Caco-2 (cell line): ENCODE data around the gene RALGPS1. TPM values are rescaled to one million over a fixed set of nuclear protein-coding genes. Genes with fewer than 3 reads are reported as not detected.
A peak's percentile ranks its signal among the peaks of the same experiment; 100 is the strongest.

Experiments
- BruUV-seq: library from RNA; stranded (reverse); fragments of 400-500 nt; replicated peaks from 2 replicates; lab custom pipeline; 2021; lab: Mats Ljungman, UMichigan
- CTCF ChIA-PET: fragments of 300-600 bp; sonication (Branson Sonifier 250); formaldehyde crosslinking; loops from one replicate; lab custom pipeline; 2022; ENCODE audit warnings: antibody characterized with exemption; lab: Charles Lee
- POLR2A ChIA-PET: fragments of 300-600 bp; sonication (Branson Sonifier 250); formaldehyde crosslinking; loops from one replicate; lab custom pipeline; 2022; ENCODE audit warnings: antibody characterized with exemption; lab: Charles Lee
- DNase-seq, 2 experiments: peaks; one replicate each; pipeline versions ENCODE4 v3.0.0 to v3.0.0-alpha.2; 2020 to 2022
- H3K27me3 ChIP-seq: replicated peaks from 2 replicates; pipeline ENCODE4 v1.6.0; 2011; ENCODE audit warnings: low read length; ENCODE audit not compliant: control insufficient read depth, insufficient read depth
- H3K36me3 ChIP-seq: 2 replicates; pipeline ENCODE4 v1.5.1; 2011; ENCODE audit warnings: low read length; ENCODE audit not compliant: control insufficient read depth, insufficient read depth
- H3K4me1 ChIP-seq: fragments of 250-450 bp; sonication (Bioruptor Pico); 2 replicates; pipeline ENCODE4 v1.5.1; 2020; ENCODE audit warnings: mild to moderate bottlenecking
- H3K4me3 ChIP-seq: 2 replicates; pipeline ENCODE4 v1.5.1; 2011; ENCODE audit warnings: low read depth, mild to moderate bottlenecking, control low read depth, low read length
- H3K9me3 ChIP-seq: fragments of 250-450 bp; sonication (Bioruptor Pico); 2 replicates; pipeline ENCODE4 v1.5.1; 2020; ENCODE audit warnings: mild to moderate bottlenecking, moderate library complexity
- H3K27ac Mint-ChIP-seq: one replicate; pipeline ENCODE4 v1.8.0; 2022; ENCODE audit warnings: mixed read lengths; ENCODE audit not compliant: unreplicated experiment
- H3K27me3 Mint-ChIP-seq: one replicate; pipeline ENCODE4 v1.8.0; 2022; ENCODE audit warnings: mixed read lengths; ENCODE audit not compliant: insufficient read depth, unreplicated experiment
- H3K36me3 Mint-ChIP-seq: one replicate; pipeline ENCODE4 v1.8.0; 2022; ENCODE audit warnings: mild to moderate bottlenecking, mixed read lengths; ENCODE audit not compliant: insufficient read depth, unreplicated experiment
- H3K4me1 Mint-ChIP-seq: one replicate; pipeline ENCODE4 v1.8.0; 2022; ENCODE audit warnings: low read depth, mixed read lengths; ENCODE audit not compliant: unreplicated experiment
- H3K4me3 Mint-ChIP-seq: one replicate; pipeline ENCODE4 v1.8.0; 2022; ENCODE audit warnings: mild to moderate bottlenecking, moderate library complexity, mixed read lengths; ENCODE audit not compliant: unreplicated experiment
- H3K9me3 Mint-ChIP-seq: one replicate; pipeline ENCODE4 v1.8.0; 2022; ENCODE audit warnings: mixed read lengths; ENCODE audit not compliant: unreplicated experiment
- CTCF ChIP-seq, 2 experiments: fragments of 200-600 bp in 1 of 2; IDR thresholded peaks; 1 replicate in 1 of 2; 2 replicates in 1 of 2; pipeline versions ENCODE4 v1.5.1 to v1.8.0; 2011 to 2022; ENCODE audit warnings: antibody characterized with exemption in 1 of 2, control low read depth in 1 of 2, inconsistent platforms in 1 of 2, low read depth in 1 of 2, low read length in 1 of 2, mild to moderate bottlenecking in 1 of 2, moderate library complexity in 1 of 2; ENCODE audit not compliant: insufficient read depth in 1 of 2, severe bottlenecking in 1 of 2, unreplicated experiment in 1 of 2
- intact Hi-C: fragments of 100-400 bp; cut with micrococcal nuclease; formaldehyde crosslinking; loops from one replicate; pipeline ENCODE4 v1.10.0; 2022; ENCODE audit not compliant: unreplicated experiment
- total RNA-seq: library from RNA; stranded (reverse); gene quantifications from 2 replicates; pipeline ENCODE4 v1.2.3, GENCODE V29; 2022

RALGPS1 gene
- total RNA-seq, 1 experiment from 2014 or later = 41.5 TPM

- CTCF ChIA-PET = no interaction called here
- peaks cover 13% of the 10 kb centered on the region for H3K4me1 Mint-ChIP-seq
- Histone ChIP-seq H3K9me3 (no peaks in the 10 kb centered on the region), H3K36me3 (no peaks in the 10 kb centered on the region; the same call in 1 of the 2 replicates), H3K4me1 (peaks cover 26% of the 10 kb centered on the region), H3K4me3 (no peak overlapping the region), H3K27me3 (no peaks in the 10 kb centered on the region)
- H3K27me3 Mint-ChIP-seq = no peaks in the 10 kb centered on the region
- POLR2A ChIA-PET = no interaction called here
- BruUV-seq = no TSS peak
- DNase-seq = no peak
- no peak overlapping the region for H3K4me3 Mint-ChIP-seq
- intact Hi-C loops = no loop called here
- peaks cover 18% of the 10 kb centered on the region for H3K36me3 Mint-ChIP-seq
- no peaks in the 10 kb centered on the region for H3K9me3 Mint-ChIP-seq
- no peak for TF ChIP-seq CTCF (IDR thresholded peaks at IDR 0.05; ENCODE audit: insufficient read depth in 1 of 2, low read depth in 1 of 2, low read length in 1 of 2, severe bottlenecking in 1 of 2, unreplicated experiment in 1 of 2)
- H3K27ac Mint-ChIP-seq = no peak overlapping the region
Measured at GRCh38 chr9:127087411-127087810, 172.8 kb downstream of the RALGPS1 start.

- ChIA-PET CTCF (no interaction called here), POLR2A (no interaction called here)
- Mint-ChIP-seq H3K4me1 (peaks cover 13% of the 10 kb centered on the region), H3K27ac (no peak overlapping the region), H3K4me3 (no peak overlapping the region), H3K36me3 (peaks cover 18% of the 10 kb centered on the region), H3K9me3 (no peaks in the 10 kb centered on the region), H3K27me3 (no peaks in the 10 kb centered on the region)
- no TSS peak for BruUV-seq
- Histone ChIP-seq H3K36me3 (no peaks in the 10 kb centered on the region; the same call in 1 of the 2 replicates), H3K9me3 (no peaks in the 10 kb centered on the region), H3K27me3 (no peaks in the 10 kb centered on the region), H3K4me1 (peaks cover 25% of the 10 kb centered on the region), H3K4me3 (no peak overlapping the region)
- no peak for TF ChIP-seq CTCF (IDR thresholded peaks at IDR 0.05; ENCODE audit: insufficient read depth in 1 of 2, low read depth in 1 of 2, low read length in 1 of 2, severe bottlenecking in 1 of 2, unreplicated experiment in 1 of 2)
- intact Hi-C loops = no loop called here
- DNase-seq = no peak
Measured at GRCh38 chr9:127087836-127088235, 173.3 kb downstream of the RALGPS1 start.

GRCh38 chr9:127088724-127089615 lies 174.4 kb downstream of the RALGPS1 start:
- ChIA-PET POLR2A (no interaction called here), CTCF (no interaction called here)
- TF ChIP-seq CTCF (IDR thresholded peaks at IDR 0.05; ENCODE audit: insufficient read depth in 1 of 2, low read depth in 1 of 2, low read length in 1 of 2, severe bottlenecking in 1 of 2, unreplicated experiment in 1 of 2) = no peak
- peaks cover 14% of the 10 kb centered on the region for H3K4me1 ChIP-seq
- no peaks in the 10 kb centered on the region; the same call in 1 of the 2 replicates for H3K36me3 ChIP-seq
- Mint-ChIP-seq H3K4me1 (peaks cover 6% of the 10 kb centered on the region), H3K27me3 (no peaks in the 10 kb centered on the region), H3K9me3 (no peaks in the 10 kb centered on the region), H3K36me3 (peaks cover 18% of the 10 kb centered on the region), H3K4me3 (no peak overlapping the region), H3K27ac (peak overlapping the region; percentile 3)
- no TSS peak for BruUV-seq
- intact Hi-C loops = no loop called here
- H3K9me3 ChIP-seq = no peaks in the 10 kb centered on the region
- no peak for DNase-seq
- no peaks in the 10 kb centered on the region for H3K27me3 ChIP-seq
- H3K4me3 ChIP-seq = no peak overlapping the region
